HG02938 (cell line): ENCODE measurements around the gene ARHGAP10.

Experiments
- ATAC-seq: cut with Tn5 transposase; IDR thresholded peaks from one replicate; pipeline ENCODE4 v1.9.1; 2021; ENCODE audit warnings: mild to moderate bottlenecking, moderate library complexity; ENCODE audit not compliant: unreplicated experiment

The ARHGAP10 gene

GRCh38 chr4:148057984-148058859 is 326.3 kb downstream of the ARHGAP10 start:
- no peak for ATAC-seq

- no peak for ATAC-seq
Observed at GRCh38 chr4:148059617-148060180, 327.8 kb downstream of the ARHGAP10 start.

GRCh38 chr4:148060264-148061140 is 328.6 kb downstream of the ARHGAP10 start:
- no peak for ATAC-seq

GRCh38 chr4:148061141-148061481 is 329.2 kb downstream of the ARHGAP10 start:
- no peak for ATAC-seq

GRCh38 chr4:148061795-148062194 is 329.9 kb downstream of the ARHGAP10 start:
- no peak for ATAC-seq

GRCh38 chr4:148062301-148062950 is 330.5 kb downstream of the ARHGAP10 start:
- no peak for ATAC-seq

GRCh38 chr4:148064451-148064850 is 332.6 kb downstream of the ARHGAP10 start:
- no peak for ATAC-seq

- ATAC-seq: no peak
Observed at GRCh38 chr4:148065075-148065474, 333.2 kb downstream of the ARHGAP10 start.

GRCh38 chr4:148067301-148067916 is 335.5 kb downstream of the ARHGAP10 start:
- no peak for ATAC-seq

- no peak for ATAC-seq
Observed at GRCh38 chr4:148068065-148068911, 336.4 kb downstream of the ARHGAP10 start.

- ATAC-seq: no peak
Observed at GRCh38 chr4:148069086-148069894, 337.4 kb downstream of the ARHGAP10 start.

- ATAC-seq: no peak
Observed at GRCh38 chr4:148069895-148070178, 337.9 kb downstream of the ARHGAP10 start.

- ATAC-seq: no peak
Observed at GRCh38 chr4:148071009-148071408, 339.1 kb downstream of the ARHGAP10 start.

GRCh38 chr4:148072789-148073188 is 340.9 kb downstream of the ARHGAP10 start:
- ATAC-seq: no peak

- no peak for ATAC-seq
Observed at GRCh38 chr4:148073349-148073748, 341.5 kb downstream of the ARHGAP10 start.

- ATAC-seq: no peak
Observed at GRCh38 chr4:148074462-148074861, 342.6 kb downstream of the ARHGAP10 start.

- no peak for ATAC-seq
Observed at GRCh38 chr4:148075438-148075837, 343.6 kb downstream of the ARHGAP10 start.

GRCh38 chr4:148076964-148077363 is 345.1 kb downstream of the ARHGAP10 start:
- no peak for ATAC-seq

GRCh38 chr4:148077581-148077980 is 345.7 kb downstream of the ARHGAP10 start:
- ATAC-seq: no peak
